Measurements from ENCODE around the gene SPATA20. TPM values are rescaled to one million over a fixed set of nuclear protein-coding genes. Genes with fewer than 3 reads are reported as not detected.
A peak's percentile ranks its signal among the peaks of the same experiment; 100 is the strongest.

SPATA20 gene
- total RNA-seq, 4 donors from 2014 or later = 34.1 to 67.3 (median 38.1) TPM

- Histone ChIP-seq H3K36me3 (no peaks in the 10 kb centered on the region), H3K27me3 (no peaks in the 10 kb centered on the region), H3K9me3 (no peaks in the 10 kb centered on the region), H3K4me3 (peak overlapping the region; percentile 54 to 75 (median 66)), H3K4me1 (peaks cover 8 to 46% (median 11%) of the 10 kb centered on the region in 3 donors), H3K27ac (peak overlapping the region; percentile 75 to 85 (median 82))
- TF ChIP-seq CTCF (IDR thresholded peaks at IDR 0.05) = peak in 1 of 6 experiments; percentile 20
- no peak for TF ChIP-seq POLR2A (IDR thresholded peaks at IDR 0.05)
- intact Hi-C loops (cut with DNase I) = no loop called here
- 28 to 48% methylated on average over 19 to 29 of the region's 32 CpGs for WGBS, 2 donors
- no peak for DNase-seq
Measured at GRCh38 chr17:50508573-50509460, 38.2 kb upstream of the SPATA20 start.

- Histone ChIP-seq H3K4me1 (peaks cover 15 to 54% (median 20%) of the 10 kb centered on the region in 3 donors), H3K27me3 (no peaks in the 10 kb centered on the region), H3K9me3 (no peaks in the 10 kb centered on the region), H3K36me3 (no peaks in the 10 kb centered on the region), H3K27ac (peak overlapping the region; percentile 14 to 55 (median 40)), H3K4me3 (no peak overlapping the region)
- WGBS, 2 donors = 14 to 21% methylated on average over 3 of the region's 3 CpGs
- no peak for DNase-seq
- no peak for TF ChIP-seq POLR2A (IDR thresholded peaks at IDR 0.05)
- TF ChIP-seq CTCF (IDR thresholded peaks at IDR 0.05) = no peak
- intact Hi-C loops (cut with DNase I) = no loop called here
Measured at GRCh38 chr17:50511058-50511457, 35.9 kb upstream of the SPATA20 start.

- Histone ChIP-seq H3K27me3 (no peaks in the 10 kb centered on the region), H3K4me3 (no peak overlapping the region), H3K27ac (no peak overlapping the region), H3K36me3 (no peaks in the 10 kb centered on the region), H3K9me3 (no peaks in the 10 kb centered on the region), H3K4me1 (peaks cover 14 to 48% (median 19%) of the 10 kb centered on the region in 3 donors)
- TF ChIP-seq POLR2A (IDR thresholded peaks at IDR 0.05) (no peak), CTCF (IDR thresholded peaks at IDR 0.05) (no peak)
- 67 to 75% methylated on average over 4 of the region's 4 CpGs for whole genome bisulfite sequencing, 2 donors
- DNase-seq = no peak
- intact Hi-C loops (cut with DNase I) = no loop called here
Measured at GRCh38 chr17:50513495-50513894, 33.5 kb upstream of the SPATA20 start.

- peaks cover 6 to 47% (median 13%) of the 10 kb centered on the region in 3 donors for H3K4me1 ChIP-seq
- H3K36me3 ChIP-seq = no peaks in the 10 kb centered on the region
- DNase-seq = no peak
- intact Hi-C loops (cut with DNase I) = no loop called here
- no peak overlapping the region for H3K4me3 ChIP-seq
- TF ChIP-seq CTCF (IDR thresholded peaks at IDR 0.05) (no peak), POLR2A (IDR thresholded peaks at IDR 0.05) (no peak)
- no peaks in the 10 kb centered on the region for H3K27me3 ChIP-seq
- WGBS, 2 donors = 65 to 79% methylated on average over 3 of the region's 3 CpGs
- H3K9me3 ChIP-seq = no peaks in the 10 kb centered on the region
- no peak overlapping the region for H3K27ac ChIP-seq
Measured at GRCh38 chr17:50514388-50514787, 32.6 kb upstream of the SPATA20 start.

- H3K9me3 ChIP-seq = no peaks in the 10 kb centered on the region
- H3K4me3 ChIP-seq = no peak overlapping the region
- intact Hi-C loops (cut with DNase I) = no loop called here
- WGBS, 2 donors = 48 to 71% methylated on average over 6 of the region's 6 CpGs
- H3K27ac ChIP-seq = peak overlapping the region in 1 of 4 donors; percentile 6
- TF ChIP-seq CTCF (IDR thresholded peaks at IDR 0.05) = no peak
- TF ChIP-seq POLR2A (IDR thresholded peaks at IDR 0.05) = no peak
- peaks cover 6 to 47% (median 13%) of the 10 kb centered on the region in 3 donors for H3K4me1 ChIP-seq
- no peaks in the 10 kb centered on the region for H3K36me3 ChIP-seq
- no peak for DNase-seq
- no peaks in the 10 kb centered on the region for H3K27me3 ChIP-seq
Measured at GRCh38 chr17:50514936-50515702, 31.9 kb upstream of the SPATA20 start.
